Endothelial cell of umbilical vein (primary cell): Measurements from ENCODE around the gene ATG7.

Experiments
- CTCF ChIP-seq, 2 donors: IDR thresholded peaks; 1 replicate in 1 of 2; 2 replicates in 1 of 2; pipeline ENCODE4 v1.5.1; 2011; ENCODE audit warnings: low read length in 2 of 2, mild to moderate bottlenecking in 2 of 2, moderate library complexity in 2 of 2, control low read depth in 1 of 2, inconsistent platforms in 1 of 2, low read depth in 1 of 2; ENCODE audit not compliant: insufficient read depth in 1 of 2; ENCODE audit errors: extremely low read depth in 1 of 2
- POLR2A ChIP-seq: IDR thresholded peaks from 2 replicates; pipeline ENCODE4 v1.6.1; 2012; ENCODE audit warnings: low read depth, mild to moderate bottlenecking, control low read depth, low read length
- POLR2AphosphoS5 ChIP-seq: IDR thresholded peaks from 2 replicates; pipeline ENCODE4 v1.6.1; 2012; ENCODE audit warnings: low read depth, mild to moderate bottlenecking, control low read depth, low read length, moderate library complexity; ENCODE audit not compliant: insufficient read depth
- TF ChIP-seq, protein P1 (sequence below): IDR thresholded peaks from 2 replicates; pipeline ENCODE4 v1.6.1; 2011; ENCODE audit not compliant: insufficient read depth, insufficient read length

GRCh38 chr3:11455956-11456355 is 183.8 kb downstream of the ATG7 start:
- TF ChIP-seq POLR2AphosphoS5 = no peak
- TF ChIP-seq CTCF (IDR thresholded peaks at IDR 0.05; ENCODE audit: extremely low read depth in 1 of 2, insufficient read depth in 1 of 2, low read depth in 1 of 2, low read length in 2 of 2) = no peak
- no peak for TF ChIP-seq POLR2A
- TF ChIP-seq, protein P1, sequence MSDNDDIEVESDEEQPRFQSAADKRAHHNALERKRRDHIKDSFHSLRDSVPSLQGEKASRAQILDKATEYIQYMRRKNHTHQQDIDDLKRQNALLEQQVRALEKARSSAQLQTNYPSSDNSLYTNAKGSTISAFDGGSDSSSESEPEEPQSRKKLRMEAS = no peak
